Panc1 (cell line): ENCODE measurements around the gene GTF2E1.

Experiments used
- CTCF ChIP-seq: fragments of 450-650 bp; IDR thresholded peaks from 2 replicates; pipeline ENCODE4 v1.5.1; 2017; ENCODE audit warnings: mild to moderate bottlenecking
- POLR2AphosphoS5 ChIP-seq: IDR thresholded peaks from 2 replicates; pipeline ENCODE4 v1.6.1; 2012; ENCODE audit warnings: mild to moderate bottlenecking, low read depth, low read length, moderate library complexity
- REST ChIP-seq, 2 experiments: IDR thresholded peaks; 2 replicates each; pipeline ENCODE4 v1.6.1; 2011 to 2012; ENCODE audit warnings: low read depth in 2 of 2, control low read depth in 1 of 2, low read length in 1 of 2, mild to moderate bottlenecking in 1 of 2, moderate library complexity in 1 of 2; ENCODE audit not compliant: insufficient read depth in 1 of 2
- SIN3A ChIP-seq: IDR thresholded peaks from 2 replicates; pipeline ENCODE4 v1.6.1; 2012; ENCODE audit warnings: low read depth, mild to moderate bottlenecking, low read length, moderate library complexity, borderline replicate concordance; ENCODE audit not compliant: insufficient read depth

- TF ChIP-seq CTCF, result no peak
- TF ChIP-seq POLR2AphosphoS5, result no peak
- no peak for TF ChIP-seq SIN3A
- TF ChIP-seq REST (IDR thresholded peaks at IDR 0.05; ENCODE audit: insufficient read depth in 1 of 2, low read depth in 2 of 2, low read length in 1 of 2), result no peak
Measured at GRCh38 chr3:120831066-120831465, 88.5 kb downstream of the GTF2E1 start.
